ENCODE data around the gene ARL8B.

GRCh38 chr3:5226783-5227182 is 104.7 kb downstream of the ARL8B start:
- TF ChIP-seq EZH2 (IDR thresholded peaks at IDR 0.05; ENCODE audit: insufficient read depth, poor library complexity, severe bottlenecking): no peak
- TF ChIP-seq EZH2phosphoT487 (IDR thresholded peaks at IDR 0.05; ENCODE audit: insufficient read depth, low read depth): no peak
